Germinal center (tissue), 1 donor: ENCODE measurements around the gene FHOD1.

Experiments used
- DNase-seq: peaks from one replicate; pipeline ENCODE4 v3.0.0; 2012; ENCODE audit warnings: mixed read lengths, low spot score

FHOD1 gene

GRCh38 chr16:67191411-67191994 is 55.8 kb downstream of the FHOD1 start:
- no peak for DNase-seq

GRCh38 chr16:67190448-67191399 is 56.6 kb downstream of the FHOD1 start:
- DNase-seq: no peak

GRCh38 chr16:67190041-67190440 is 57.2 kb downstream of the FHOD1 start, which contains the start of gene EXOC3L1:
TSS of gene EXOC3L1 (minus strand) at chr16:67190136. CDS start at chr16:67189676, 460 bp downstream.
- DNase-seq: no peak

GRCh38 chr16:67188798-67189197 is 58.5 kb downstream of the FHOD1 start:
- DNase-seq: no peak

- DNase-seq: no peak
Observed at GRCh38 chr16:67188323-67188722, 59.0 kb downstream of the FHOD1 start.

GRCh38 chr16:67187175-67187890 is 59.9 kb downstream of the FHOD1 start:
- no peak for DNase-seq

- no peak for DNase-seq
Observed at GRCh38 chr16:67186550-67186950, 60.7 kb downstream of the FHOD1 start.

GRCh38 chr16:67185651-67186134 is 61.6 kb downstream of the FHOD1 start:
- no peak for DNase-seq

GRCh38 chr16:67184995-67185650 is 62.2 kb downstream of the FHOD1 start:
- DNase-seq: peak; percentile 72

- DNase-seq: no peak
Observed at GRCh38 chr16:67184453-67184994, 62.8 kb downstream of the FHOD1 start.

- peak; percentile 99 for DNase-seq
Observed at GRCh38 chr16:67183627-67184452, 63.4 kb downstream of the FHOD1 start, which contains the start of gene MATCAP1. TSS of gene MATCAP1 (minus strand) at chr16:67183963. CDS start at chr16:67180610, 3,353 bp downstream.

- no peak for DNase-seq
Observed at GRCh38 chr16:67183284-67183626, 64.0 kb downstream of the FHOD1 start.

GRCh38 chr16:67182288-67182687 is 65.0 kb downstream of the FHOD1 start:
- no peak for DNase-seq

GRCh38 chr16:67181346-67181745 is 65.9 kb downstream of the FHOD1 start:
- no peak for DNase-seq

GRCh38 chr16:67180166-67180565 is 67.1 kb downstream of the FHOD1 start:
- DNase-seq: no peak

- no peak for DNase-seq
Observed at GRCh38 chr16:67179421-67180080, 67.7 kb downstream of the FHOD1 start.
